Naive thymus-derived CD8-positive, alpha-beta T cell (primary cell): ENCODE results near the gene CCDC160. TPM values are rescaled to one million over a fixed set of nuclear protein-coding genes. Genes with fewer than 3 reads are reported as not detected.
"Not testable (repeated sequence)": the region's sequence is repeated elsewhere in the genome, so short reads cannot be mapped to it uniquely, and the experiment has no call there.

Experiments used
- ATAC-seq, 2 donors: fragments of 150-1000 bp; cut with Tn5 transposase in 1 of 2; sonication (Bioruptor Pico), chemical (Tn5 transposase) in 1 of 2; 1 replicate in 1 of 2; 2 replicates in 1 of 2; pipeline ENCODE4 v1.10.0; 2021; ENCODE audit warnings: mild to moderate bottlenecking in 2 of 2, moderate library complexity in 2 of 2
- POLR2A ChIA-PET: fragments of 350-600 bp; sonication (Branson Sonifier 250); formaldehyde crosslinking; loops from one replicate; lab custom pipeline; 2021; ENCODE audit warnings: antibody characterized with exemption; lab: Charles Lee
- DNase-seq, 10 donors: peaks; one replicate each; pipeline versions ENCODE4 v3.0.0 to v3.0.0-alpha.2; 2020 to 2022
- H3K27ac Mint-ChIP-seq, 10 donors: one replicate each; pipeline ENCODE4 v1.8.0; 2020 to 2022; ENCODE audit warnings: mild to moderate bottlenecking in 10 of 10, mixed read lengths in 10 of 10, moderate library complexity in 4 of 10, inconsistent platforms in 1 of 10
- H3K27me3 Mint-ChIP-seq, 5 donors: one replicate each; pipeline ENCODE4 v1.8.0; 2021 to 2022; ENCODE audit warnings: mixed read lengths in 5 of 5
- H3K36me3 Mint-ChIP-seq, 3 donors: one replicate each; pipeline ENCODE4 v1.8.0; 2020 to 2022; ENCODE audit warnings: mixed read lengths in 3 of 3, mild to moderate bottlenecking in 2 of 3, inconsistent platforms in 1 of 3
- H3K4me1 Mint-ChIP-seq, 4 donors: one replicate each; pipeline ENCODE4 v1.8.0; 2021 to 2022; ENCODE audit warnings: mixed read lengths in 4 of 4
- H3K4me3 Mint-ChIP-seq, 10 donors: one replicate each; pipeline ENCODE4 v1.8.0; 2020 to 2022; ENCODE audit warnings: mild to moderate bottlenecking in 10 of 10, mixed read lengths in 10 of 10, moderate library complexity in 6 of 10, inconsistent platforms in 1 of 10
- H3K9me3 Mint-ChIP-seq, 9 donors: one replicate each; pipeline ENCODE4 v1.8.0; 2020 to 2022; ENCODE audit warnings: mixed read lengths in 9 of 9, mild to moderate bottlenecking in 3 of 9, inconsistent platforms in 1 of 9, moderate library complexity in 1 of 9
- polyA plus RNA-seq, 3 donors: library from polyadenylated mRNA; unstranded; fragments of 300-500 nt; fragmentation: Illumina TruSeq; gene quantifications; one replicate each; pipeline ENCODE4 v1.2.3, GENCODE V29; 2021
- total RNA-seq, 8 experiments: library from RNA in 2 of 8; stranded (reverse) in 2 of 8; gene quantifications; one replicate each; pipeline ENCODE4 v1.2.3 and lab custom pipeline; 2021 to 2026

Gene CCDC160
- total RNA-seq (not detected), polyA plus RNA-seq (not detected), total RNA-seq (lab: John Stamatoyannopoulos, UW) (0 reads per million in 6 experiments)

- POLR2A ChIA-PET, result no interaction called here
- Mint-ChIP-seq H3K27me3 (peaks cover 0 to 20% (median 7%) of the 10 kb centered on the region in 5 donors), H3K4me1 (no peaks in the 10 kb centered on the region), H3K9me3 (no peaks in the 10 kb centered on the region), H3K36me3 (no peaks in the 10 kb centered on the region), H3K27ac (no peak within 1 kb of the TSS), H3K4me3 (peak within 1 kb of the TSS in 8 of 10 donors; percentile 20 to 60 (median 48))
- ATAC-seq, result no peak
- peak in 3 of 10 donors; percentile 1 to 7 (median 4) for DNase-seq
These were observed at the start of gene CCDC160 for GRCh38 chrX:134236626-134237614. Gene CCDC160, plus strand, starts transcription at chrX:134237182. Its CDS starts 7,619 bp downstream, at chrX:134244801.

GRCh38 chrX:134191281-134191680, 45.7 kb upstream of the CCDC160 start:
- ATAC-seq (no peak), DNase-seq (no peak)
- H3K27me3 Mint-ChIP-seq, result no peaks in the 10 kb centered on the region
- POLR2A ChIA-PET, result no interaction called here
- no peaks in the 10 kb centered on the region for H3K9me3 Mint-ChIP-seq
- H3K36me3 Mint-ChIP-seq, result no peaks in the 10 kb centered on the region
- peaks cover 3 to 28% (median 9%) of the 10 kb centered on the region in 4 donors for H3K4me1 Mint-ChIP-seq
- H3K27ac Mint-ChIP-seq, result no peak overlapping the region
- no peak overlapping the region for H3K4me3 Mint-ChIP-seq

DNA sequence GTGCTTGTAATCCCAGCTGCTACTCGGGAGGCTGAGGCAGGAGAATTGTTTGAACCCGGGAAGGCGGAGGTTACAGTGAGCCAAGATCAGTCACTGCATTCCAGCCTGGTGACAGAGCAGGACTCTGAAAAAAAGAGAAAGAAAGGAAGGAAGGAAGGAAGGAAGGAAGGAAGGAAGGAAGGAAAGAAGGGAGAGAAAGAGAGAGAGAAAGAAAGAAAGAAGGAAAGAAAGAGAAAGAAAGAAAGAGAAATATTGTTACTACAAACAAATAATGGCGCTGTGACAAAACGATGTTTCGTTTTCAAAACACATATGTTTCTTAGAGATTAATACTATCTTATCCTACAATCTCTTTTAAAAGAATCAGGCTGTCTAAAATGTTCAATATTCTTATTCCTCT, 42.1 kb upstream of the CCDC160 start:
- no peak overlapping the region for H3K4me3 Mint-ChIP-seq

GRCh38 chrX:134202561-134202960, 34.4 kb upstream of the CCDC160 start:
- H3K36me3 Mint-ChIP-seq, result no peaks in the 10 kb centered on the region
- ATAC-seq (no peak), DNase-seq (no peak)
- no peaks in the 10 kb centered on the region for H3K4me1 Mint-ChIP-seq
- no peak overlapping the region for H3K27ac Mint-ChIP-seq
- H3K4me3 Mint-ChIP-seq, result no peak overlapping the region
- POLR2A ChIA-PET, result no interaction called here
- H3K9me3 Mint-ChIP-seq, result no peaks in the 10 kb centered on the region
- H3K27me3 Mint-ChIP-seq, result no peaks in the 10 kb centered on the region

More for the DNA sequence above, 42.1 kb upstream of the CCDC160 start:
- H3K36me3 Mint-ChIP-seq, result no peaks in the 10 kb centered on the region
- H3K27me3 Mint-ChIP-seq, result no peaks in the 10 kb centered on the region
- no peak overlapping the region for H3K27ac Mint-ChIP-seq
- H3K4me1 Mint-ChIP-seq, result peaks cover 0 to 7% (median 0%) of the 10 kb centered on the region in 4 donors
- no peak for DNase-seq
- no peaks in the 10 kb centered on the region for H3K9me3 Mint-ChIP-seq
- ATAC-seq, result no peak
- POLR2A ChIA-PET, result no interaction called here

DNA sequence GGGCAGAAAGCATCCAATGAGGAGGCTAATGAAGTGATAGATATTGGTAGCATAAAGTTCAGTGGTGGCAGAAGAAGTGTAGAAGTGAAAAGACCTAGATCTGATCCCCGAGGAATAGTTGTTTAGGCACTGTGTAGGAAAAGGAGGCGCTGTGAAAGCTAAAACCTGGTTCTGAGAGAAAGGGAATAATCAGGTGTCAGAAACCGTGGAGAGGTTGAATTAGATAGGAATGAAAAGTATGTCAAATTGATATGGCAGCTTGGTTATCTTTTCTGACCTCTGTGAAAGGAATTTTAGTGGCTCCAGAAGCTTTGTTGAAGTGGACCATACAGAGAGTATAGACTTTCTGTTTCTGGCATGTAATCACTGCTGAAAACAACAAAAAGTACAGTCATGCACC, 30.8 kb upstream of the CCDC160 start:
- Mint-ChIP-seq H3K9me3 (peaks cover 0 to 12% (median 3%) of the 10 kb centered on the region in 9 donors), H3K36me3 (peaks cover 0 to 7% (median 2%) of the 10 kb centered on the region in 3 donors), H3K4me1 (no peaks in the 10 kb centered on the region), H3K27ac (no peak overlapping the region), H3K4me3 (no peak overlapping the region), H3K27me3 (no peaks in the 10 kb centered on the region)
- POLR2A ChIA-PET, result no interaction called here
- no peak for ATAC-seq
- no peak for DNase-seq

- Mint-ChIP-seq H3K27me3 (no peaks in the 10 kb centered on the region), H3K9me3 (peaks cover 0 to 13% (median 4%) of the 10 kb centered on the region in 9 donors), H3K4me1 (no peaks in the 10 kb centered on the region), H3K27ac (no peak overlapping the region), H3K36me3 (peaks cover 0 to 7% (median 2%) of the 10 kb centered on the region in 3 donors), H3K4me3 (no peak overlapping the region)
- ATAC-seq, result no peak
- POLR2A ChIA-PET, result no interaction called here
- DNase-seq, result no peak
These were observed 26.5 kb upstream of the CCDC160 start for GRCh38 chrX:134210465-134210864.

GRCh38 chrX:134235236-134235635, 1.7 kb upstream of the CCDC160 start:
- POLR2A ChIA-PET, result no interaction called here
- H3K4me3 Mint-ChIP-seq, result no peak overlapping the region
- no peak for ATAC-seq

GRCh38 chrX:134238144-134238543, 1.2 kb downstream of the CCDC160 start:
- ATAC-seq, H3K36me3 Mint-ChIP-seq, H3K9me3 Mint-ChIP-seq, H3K27ac Mint-ChIP-seq, H3K4me1 Mint-ChIP-seq, DNase-seq, POLR2A ChIA-PET: not testable (repeated sequence)
- Mint-ChIP-seq H3K4me3 (peak overlapping the region in 2 of 10 donors; percentile 41 to 44), H3K27me3 (peaks cover 0 to 19% (median 5%) of the 10 kb centered on the region in 5 donors)

More at GRCh38 chrX:134235236-134235635, 1.7 kb upstream of the CCDC160 start:
- DNase-seq, result no peak
- Mint-ChIP-seq H3K27ac (no peak overlapping the region), H3K4me1 (no peaks in the 10 kb centered on the region), H3K9me3 (no peaks in the 10 kb centered on the region), H3K36me3 (no peaks in the 10 kb centered on the region), H3K27me3 (peaks cover 0 to 21% (median 11%) of the 10 kb centered on the region in 5 donors)

- ATAC-seq (no peak), DNase-seq (no peak)
- H3K36me3 Mint-ChIP-seq, result no peaks in the 10 kb centered on the region
- H3K4me1 Mint-ChIP-seq, result no peaks in the 10 kb centered on the region
- H3K27me3 Mint-ChIP-seq, result peaks cover 0 to 19% (median 5%) of the 10 kb centered on the region in 5 donors
- H3K27ac Mint-ChIP-seq, result no peak overlapping the region
- no peaks in the 10 kb centered on the region for H3K9me3 Mint-ChIP-seq
- no peak overlapping the region for H3K4me3 Mint-ChIP-seq
- POLR2A ChIA-PET, result no interaction called here
These were observed 2.0 kb downstream of the CCDC160 start for GRCh38 chrX:134239016-134239415.

- DNase-seq, result no peak
- H3K27ac Mint-ChIP-seq, result no peak overlapping the region
- H3K4me3 Mint-ChIP-seq, result no peak overlapping the region
- ATAC-seq, result no peak
- H3K27me3 Mint-ChIP-seq, result peaks cover 0 to 19% (median 5%) of the 10 kb centered on the region in 5 donors
- no peaks in the 10 kb centered on the region for H3K36me3 Mint-ChIP-seq
- no peaks in the 10 kb centered on the region for H3K4me1 Mint-ChIP-seq
- POLR2A ChIA-PET, result no interaction called here
- H3K9me3 Mint-ChIP-seq, result no peaks in the 10 kb centered on the region
These were observed 3.2 kb downstream of the CCDC160 start for GRCh38 chrX:134240209-134240608.

DNA sequence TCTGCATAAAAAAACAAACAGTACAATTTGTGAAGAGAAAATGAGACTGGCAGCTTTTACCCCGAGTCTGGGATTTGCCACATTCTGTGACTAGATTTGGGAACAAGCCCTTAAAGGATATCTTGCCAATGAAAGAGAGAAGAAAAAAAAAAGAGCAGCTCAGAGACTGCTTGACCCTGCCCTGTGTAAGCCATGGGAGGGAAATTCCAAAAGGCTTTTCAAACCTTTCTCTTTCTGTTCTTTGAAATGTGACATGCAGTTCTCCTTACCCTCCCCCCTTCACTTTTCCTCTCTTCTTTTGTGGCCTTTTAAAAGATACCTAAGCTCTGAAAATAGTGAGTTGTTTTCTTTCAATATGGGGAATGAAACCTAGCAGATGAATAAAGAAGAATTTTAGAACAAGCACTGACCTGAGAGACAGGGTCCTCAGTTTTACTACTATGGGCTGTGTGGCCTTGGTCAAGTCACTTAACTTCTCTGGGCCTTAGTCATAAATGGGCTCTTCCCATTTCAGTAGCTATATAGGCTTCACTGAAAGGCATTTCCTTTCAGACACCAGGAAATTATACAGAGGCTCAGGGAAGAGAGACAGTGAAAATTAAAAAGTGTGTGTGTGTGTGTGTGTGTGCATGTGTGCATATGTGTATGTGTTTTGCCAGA, 5.1 kb downstream of the CCDC160 start:
- DNase-seq (no peak), ATAC-seq (no peak)
- Mint-ChIP-seq H3K36me3 (no peaks in the 10 kb centered on the region), H3K27ac (no peak overlapping the region), H3K4me1 (no peaks in the 10 kb centered on the region), H3K27me3 (peaks cover 0 to 14% (median 5%) of the 10 kb centered on the region in 5 donors), H3K9me3 (no peaks in the 10 kb centered on the region), H3K4me3 (no peak overlapping the region)
- POLR2A ChIA-PET, result no interaction called here

DNA sequence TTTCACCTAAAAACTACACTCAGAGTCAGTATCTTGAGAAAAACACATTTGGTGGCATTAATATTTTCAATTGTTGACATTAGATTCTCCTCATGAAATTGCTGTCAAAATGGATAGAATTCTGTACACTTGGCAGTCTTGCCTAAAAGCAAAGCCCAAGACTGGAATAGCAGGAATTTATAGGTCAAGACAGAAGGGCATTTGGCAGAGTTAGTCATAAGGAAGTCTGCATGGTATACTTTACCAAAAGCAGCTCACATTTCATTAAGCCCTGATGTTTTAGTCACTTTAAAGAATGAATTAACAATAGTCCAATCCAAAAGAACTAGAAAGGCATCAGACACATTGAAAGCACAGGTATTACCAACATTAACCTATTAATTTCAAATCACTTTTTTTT, 7.1 kb downstream of the CCDC160 start:
- no peak overlapping the region for H3K4me3 Mint-ChIP-seq
- POLR2A ChIA-PET, result no interaction called here

DNA sequence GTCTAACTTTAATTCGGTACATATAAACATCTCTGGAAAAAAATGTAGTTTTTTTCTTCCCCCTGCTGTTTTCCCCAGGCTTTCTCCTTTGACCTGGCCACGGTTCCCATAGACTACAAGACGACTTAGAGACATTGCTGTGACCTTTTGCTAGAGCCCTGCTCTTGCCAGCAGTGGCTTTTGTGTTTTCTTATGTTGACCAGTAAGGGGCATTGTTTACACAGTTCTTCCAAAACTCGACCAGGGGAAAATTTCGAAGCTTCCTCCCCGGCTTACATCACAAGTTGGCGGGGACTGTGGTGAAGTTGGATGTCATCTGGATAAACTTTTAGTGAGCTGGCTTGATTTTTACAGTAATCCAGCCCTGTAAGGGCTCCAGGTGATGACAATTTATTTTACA, 9.3 kb downstream of the CCDC160 start:
- H3K36me3 Mint-ChIP-seq, result no peaks in the 10 kb centered on the region
- no peaks in the 10 kb centered on the region for H3K9me3 Mint-ChIP-seq
- H3K27me3 Mint-ChIP-seq, result peaks cover 0 to 3% (median 0%) of the 10 kb centered on the region in 5 donors
- ATAC-seq, result no peak
- DNase-seq, result no peak
- H3K4me3 Mint-ChIP-seq, result no peak overlapping the region
- H3K27ac Mint-ChIP-seq, result no peak overlapping the region
- peaks cover 0 to 1% (median 0%) of the 10 kb centered on the region in 4 donors for H3K4me1 Mint-ChIP-seq
- POLR2A ChIA-PET, result no interaction called here

More for the DNA sequence above, 7.1 kb downstream of the CCDC160 start:
- Mint-ChIP-seq H3K4me1 (peaks cover 0 to 1% (median 0%) of the 10 kb centered on the region in 4 donors), H3K9me3 (no peaks in the 10 kb centered on the region), H3K36me3 (no peaks in the 10 kb centered on the region), H3K27ac (no peak overlapping the region), H3K27me3 (peaks cover 0 to 6% (median 5%) of the 10 kb centered on the region in 5 donors)
- ATAC-seq, result no peak
- DNase-seq, result no peak
